OCI-LY3 (cell line): ENCODE measurements around the gene CHTF18.
"Not testable (repeated sequence)": the region's sequence is repeated elsewhere in the genome, so short reads cannot be mapped to it uniquely, and the experiment has no call there.

Experiments used
- EZH2phosphoT487 ChIP-seq: fragments of 200-600 bp; shearing (Covaris generic); IDR thresholded peaks from 2 replicates; pipeline ENCODE4 v1.6.1; 2018; ENCODE audit warnings: antibody characterized with exemption, mixed run types, low read depth
- TF ChIP-seq, protein P1 (sequence below): fragments of 200-600, 300-600 bp; sonication (generic); IDR thresholded peaks from 2 replicates; pipeline ENCODE4 v1.5.1; 2014; ENCODE audit warnings: antibody characterized with exemption, low read length, low read depth

DNA sequence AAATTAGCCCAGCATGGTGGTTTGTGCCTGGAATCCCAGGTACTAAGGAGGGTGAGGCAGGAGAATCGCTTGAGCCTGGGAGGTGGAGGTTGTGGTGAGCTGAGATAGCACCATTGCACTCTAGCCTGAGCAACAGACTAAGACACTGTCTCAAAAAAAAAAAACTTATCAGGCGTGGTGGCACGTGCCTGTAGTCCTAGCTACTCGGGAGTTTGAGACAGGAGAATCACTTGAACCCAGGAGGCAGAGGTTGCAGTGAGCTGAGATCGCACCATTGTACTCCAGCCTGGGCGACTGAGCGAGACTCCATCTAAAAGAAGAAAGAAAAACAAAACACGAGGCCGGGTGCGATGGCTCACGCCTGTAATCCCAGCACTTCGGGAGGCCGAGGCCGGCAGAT is 45.5 kb upstream of the CHTF18 start:
- TF ChIP-seq, protein P1, sequence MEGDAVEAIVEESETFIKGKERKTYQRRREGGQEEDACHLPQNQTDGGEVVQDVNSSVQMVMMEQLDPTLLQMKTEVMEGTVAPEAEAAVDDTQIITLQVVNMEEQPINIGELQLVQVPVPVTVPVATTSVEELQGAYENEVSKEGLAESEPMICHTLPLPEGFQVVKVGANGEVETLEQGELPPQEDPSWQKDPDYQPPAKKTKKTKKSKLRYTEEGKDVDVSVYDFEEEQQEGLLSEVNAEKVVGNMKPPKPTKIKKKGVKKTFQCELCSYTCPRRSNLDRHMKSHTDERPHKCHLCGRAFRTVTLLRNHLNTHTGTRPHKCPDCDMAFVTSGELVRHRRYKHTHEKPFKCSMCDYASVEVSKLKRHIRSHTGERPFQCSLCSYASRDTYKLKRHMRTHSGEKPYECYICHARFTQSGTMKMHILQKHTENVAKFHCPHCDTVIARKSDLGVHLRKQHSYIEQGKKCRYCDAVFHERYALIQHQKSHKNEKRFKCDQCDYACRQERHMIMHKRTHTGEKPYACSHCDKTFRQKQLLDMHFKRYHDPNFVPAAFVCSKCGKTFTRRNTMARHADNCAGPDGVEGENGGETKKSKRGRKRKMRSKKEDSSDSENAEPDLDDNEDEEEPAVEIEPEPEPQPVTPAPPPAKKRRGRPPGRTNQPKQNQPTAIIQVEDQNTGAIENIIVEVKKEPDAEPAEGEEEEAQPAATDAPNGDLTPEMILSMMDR = not testable (repeated sequence)
- TF ChIP-seq EZH2phosphoT487 = not testable (repeated sequence)
